Erythroblast (primary cell): ENCODE results near the gene KIF13A.

Experiments used
- GATA1 ChIP-seq: IDR thresholded peaks from 2 replicates; pipeline ENCODE4 v1.6.1; 2011; ENCODE audit warnings: low read depth, mild to moderate bottlenecking, control low read depth, low read length, moderate library complexity
- POLR2A ChIP-seq: IDR thresholded peaks from 2 replicates; pipeline ENCODE4 v1.6.1; 2011; ENCODE audit warnings: mild to moderate bottlenecking, low read length

DNA sequence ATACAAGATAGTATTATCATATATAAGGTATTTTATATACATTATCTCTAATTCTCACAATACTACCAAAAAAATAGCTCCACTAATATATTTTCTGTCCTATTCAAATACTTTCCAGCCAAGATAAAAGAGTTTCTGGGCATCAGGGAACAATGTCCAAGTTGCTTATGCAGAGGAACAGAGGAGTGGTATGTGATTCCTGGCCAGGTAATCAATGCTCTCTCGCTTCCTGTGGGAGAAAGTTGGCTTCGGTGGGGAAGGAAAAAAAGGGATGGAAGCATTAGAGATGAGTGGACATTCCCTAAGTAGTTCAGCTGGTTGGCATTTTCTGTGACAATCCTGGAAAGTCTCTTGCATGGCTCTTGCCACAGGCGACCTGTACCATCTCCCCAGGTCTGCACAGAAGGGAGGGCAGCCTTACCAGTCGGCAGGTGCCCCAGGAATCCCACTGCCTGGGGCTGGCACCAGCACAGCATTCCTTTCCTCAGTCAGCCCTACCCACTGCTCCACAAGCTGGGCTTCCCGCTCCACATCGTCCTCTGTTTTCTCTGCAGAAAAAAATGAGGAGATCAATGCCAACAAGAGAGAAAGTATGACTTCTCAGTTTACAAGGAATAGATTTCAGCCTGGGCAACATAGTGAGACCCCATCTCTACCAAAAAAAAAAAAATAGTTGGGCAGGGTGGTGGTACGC is 202.2 kb downstream of the KIF13A start:
- no peak for TF ChIP-seq POLR2A
- TF ChIP-seq GATA1 = no peak
